Type B pancreatic cell (in vitro differentiated cells): ENCODE data around the gene SELPLG. TPM values are rescaled to one million over a fixed set of nuclear protein-coding genes. Genes with fewer than 3 reads are reported as not detected.

ENCODE experiments used
- DNase-seq: peaks from one replicate; pipeline ENCODE4 v3.0.0; 2021; ENCODE audit warnings: mixed read lengths; ENCODE audit not compliant: unreplicated experiment; ENCODE audit errors: extremely low spot score
- H3K27ac Mint-ChIP-seq: 2 replicates; pipeline ENCODE4 v1.8.0; 2021; ENCODE audit warnings: mild to moderate bottlenecking, mixed read lengths
- H3K27me3 Mint-ChIP-seq: 2 replicates; pipeline ENCODE4 v1.8.0; 2021; ENCODE audit warnings: mixed read lengths
- H3K36me3 Mint-ChIP-seq: 2 replicates; pipeline ENCODE4 v1.8.0; 2021; ENCODE audit warnings: mixed read lengths
- H3K4me1 Mint-ChIP-seq: one replicate; pipeline ENCODE4 v1.8.0; 2021; ENCODE audit warnings: mixed read lengths; ENCODE audit not compliant: unreplicated experiment
- H3K4me3 Mint-ChIP-seq: 2 replicates; pipeline ENCODE4 v1.8.0; 2021; ENCODE audit warnings: mild to moderate bottlenecking, mixed read lengths
- H3K9me3 Mint-ChIP-seq: 2 replicates; pipeline ENCODE4 v1.8.0; 2021; ENCODE audit warnings: mixed read lengths
- CTCF ChIP-seq: fragments of 200-600 bp; sonication (generic); conservative IDR thresholded peaks from 2 replicates; pipeline ENCODE4 v1.5.0; 2021; ENCODE audit warnings: antibody characterized with exemption, mild to moderate bottlenecking
- total RNA-seq: library from RNA; stranded (reverse); gene quantifications from 2 replicates; pipeline ENCODE4 v1.2.1, GENCODE V29; 2021; ENCODE audit warnings: low replicate concordance

The SELPLG gene
- total RNA-seq, 1 donor from 2014 or later: 0.48 TPM

GRCh38 chr12:108610336-108610815 lies 23.3 kb downstream of the SELPLG start:
- H3K4me1 Mint-ChIP-seq: peaks cover 7% of the 10 kb centered on the region
- no peaks in the 10 kb centered on the region for H3K36me3 Mint-ChIP-seq
- H3K9me3 Mint-ChIP-seq: no peaks in the 10 kb centered on the region
- no peak overlapping the region for H3K27ac Mint-ChIP-seq
- TF ChIP-seq CTCF: no peak
- no peak for DNase-seq
- H3K4me3 Mint-ChIP-seq: no peak overlapping the region
- peaks cover 9% of the 10 kb centered on the region for H3K27me3 Mint-ChIP-seq

GRCh38 chr12:108609537-108610335 lies 24.0 kb downstream of the SELPLG start:
- H3K27ac Mint-ChIP-seq: no peak overlapping the region
- peaks cover 11% of the 10 kb centered on the region for H3K27me3 Mint-ChIP-seq
- DNase-seq: no peak
- H3K36me3 Mint-ChIP-seq: no peaks in the 10 kb centered on the region
- H3K9me3 Mint-ChIP-seq: no peaks in the 10 kb centered on the region
- TF ChIP-seq CTCF: no peak
- no peak overlapping the region for H3K4me3 Mint-ChIP-seq
- H3K4me1 Mint-ChIP-seq: peaks cover 10% of the 10 kb centered on the region

- DNase-seq: no peak
- no peaks in the 10 kb centered on the region for H3K9me3 Mint-ChIP-seq
- H3K27ac Mint-ChIP-seq: no peak overlapping the region
- H3K36me3 Mint-ChIP-seq: no peaks in the 10 kb centered on the region
- no peak for TF ChIP-seq CTCF
- H3K4me3 Mint-ChIP-seq: no peak overlapping the region
- H3K4me1 Mint-ChIP-seq: peaks cover 21% of the 10 kb centered on the region
- H3K27me3 Mint-ChIP-seq: peaks cover 13% of the 10 kb centered on the region
These were observed 25.1 kb downstream of the SELPLG start for GRCh38 chr12:108608616-108609015.

GRCh38 chr12:108607981-108608600 lies 25.6 kb downstream of the SELPLG start:
- Mint-ChIP-seq H3K9me3 (no peaks in the 10 kb centered on the region), H3K4me1 (peaks cover 16% of the 10 kb centered on the region), H3K36me3 (no peaks in the 10 kb centered on the region), H3K27me3 (peaks cover 13% of the 10 kb centered on the region), H3K27ac (no peak overlapping the region), H3K4me3 (no peak overlapping the region)
- no peak for TF ChIP-seq CTCF
- DNase-seq: no peak

- Mint-ChIP-seq H3K36me3 (no peaks in the 10 kb centered on the region), H3K4me1 (peaks cover 15% of the 10 kb centered on the region), H3K27ac (no peak overlapping the region), H3K4me3 (no peak overlapping the region), H3K9me3 (no peaks in the 10 kb centered on the region), H3K27me3 (peaks cover 10% of the 10 kb centered on the region)
- DNase-seq: no peak
- TF ChIP-seq CTCF: no peak
These were observed 27.2 kb downstream of the SELPLG start for GRCh38 chr12:108606492-108606891.
